Fibroblast of skin of scalp (primary cell): Measurements from ENCODE around the gene RNU6-1.
A peak's percentile ranks its signal among the peaks of the same experiment; 100 is the strongest.

Experiments
- DNase-seq: peaks from one replicate; pipeline ENCODE4 v3.0.0-alpha.2; 2013

The RNU6-1 gene

DNA sequence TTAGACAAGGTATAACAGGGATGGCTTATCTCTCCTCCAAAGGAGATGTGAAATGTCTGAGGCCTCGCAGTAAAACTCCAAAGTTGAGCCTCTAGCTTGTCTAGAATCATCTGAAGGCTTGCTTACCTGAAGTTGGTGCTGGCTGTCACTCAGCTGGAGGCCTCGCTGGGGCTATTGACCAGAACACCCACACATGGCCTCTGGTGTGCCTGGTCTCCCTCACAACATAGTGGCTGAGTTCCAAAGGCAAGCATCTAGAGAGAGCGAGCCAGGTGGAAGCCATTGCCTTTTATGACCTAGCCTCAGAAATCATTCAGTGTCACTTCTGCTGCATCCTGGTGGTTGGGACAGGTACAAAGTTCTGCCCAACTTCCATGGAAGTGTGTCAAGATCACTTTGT lies 17.4 kb upstream of the RNU6-1 start:
- no peak for DNase-seq

DNA sequence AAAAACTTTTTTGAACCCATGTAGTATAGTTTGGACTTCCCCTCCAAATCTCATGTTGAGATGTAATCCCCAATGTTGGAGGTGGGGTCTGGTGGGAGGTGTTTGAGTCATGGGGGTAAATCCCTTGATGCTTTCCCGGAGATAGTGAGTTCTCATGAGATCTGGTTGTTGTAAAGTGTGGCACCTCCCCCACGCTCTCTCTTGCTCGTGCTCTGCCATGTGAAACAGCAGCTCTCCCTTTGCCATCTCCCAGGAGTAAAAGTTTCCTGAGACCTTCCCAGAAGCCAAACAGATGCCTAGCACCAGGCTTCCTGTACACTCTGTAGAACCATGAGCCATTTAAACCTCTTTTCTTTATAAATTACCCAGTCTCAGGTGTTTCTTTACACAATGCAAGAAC lies 16.0 kb upstream of the RNU6-1 start:
- no peak for DNase-seq

DNA sequence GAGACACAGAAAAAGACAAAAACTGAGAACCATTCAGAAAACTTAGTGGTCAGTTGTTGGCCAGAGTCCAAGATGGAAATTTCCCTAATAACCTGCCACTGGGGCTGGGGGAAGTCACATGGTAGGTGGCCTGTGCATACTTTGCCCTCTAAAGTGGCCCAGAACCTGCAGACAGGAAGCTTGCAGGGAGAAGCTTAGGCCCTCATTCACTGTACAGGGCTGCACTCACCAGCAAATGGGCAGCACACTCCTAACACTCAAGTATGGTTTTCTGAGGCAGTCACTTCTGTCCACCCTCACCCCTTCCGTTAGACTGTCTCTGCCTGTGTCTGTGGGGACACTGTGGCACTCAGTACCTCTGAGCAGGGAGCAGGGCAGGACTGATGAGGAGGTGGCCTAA lies 14.5 kb upstream of the RNU6-1 start:
- no peak for DNase-seq

DNA sequence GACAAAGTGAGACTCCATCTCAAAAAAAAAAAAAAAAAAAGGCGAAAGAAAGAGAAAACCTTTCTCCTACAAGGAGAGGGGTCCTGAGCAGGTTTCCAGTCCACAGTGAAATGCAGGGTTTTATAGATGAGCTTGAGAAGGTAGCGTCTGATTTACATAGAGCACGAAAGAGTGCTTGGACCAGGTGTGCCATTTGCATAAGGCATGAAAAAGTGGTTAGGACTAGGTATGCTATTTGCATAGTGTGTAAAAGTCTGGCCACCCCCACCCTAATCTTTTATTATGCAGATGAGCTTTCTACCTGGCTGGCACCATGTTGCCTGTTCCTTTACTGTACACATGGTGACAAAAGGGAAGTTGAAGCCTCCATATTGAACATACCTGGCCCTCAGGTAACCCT lies 13.6 kb upstream of the RNU6-1 start:
- DNase-seq: no peak

DNA sequence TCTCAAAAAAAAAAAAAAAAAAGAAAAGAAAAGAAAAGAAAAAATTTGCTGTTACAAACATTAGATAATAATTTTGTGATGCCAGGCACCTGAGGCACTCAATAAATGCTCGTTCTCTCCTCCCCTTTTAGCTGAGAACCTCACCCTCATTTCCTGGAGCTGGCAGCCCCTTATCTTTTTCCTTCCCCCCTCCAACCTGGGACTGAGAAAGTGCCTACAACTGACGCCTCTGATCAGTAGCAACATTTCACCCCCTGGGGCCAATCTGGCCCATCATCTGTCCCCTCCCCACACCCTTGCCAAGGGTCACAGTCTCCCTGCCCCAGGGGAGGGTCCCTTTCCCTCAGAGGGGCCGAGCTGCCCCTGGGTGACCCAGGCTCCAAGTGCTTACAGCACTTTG lies 12.6 kb upstream of the RNU6-1 start:
- no peak for DNase-seq

DNA sequence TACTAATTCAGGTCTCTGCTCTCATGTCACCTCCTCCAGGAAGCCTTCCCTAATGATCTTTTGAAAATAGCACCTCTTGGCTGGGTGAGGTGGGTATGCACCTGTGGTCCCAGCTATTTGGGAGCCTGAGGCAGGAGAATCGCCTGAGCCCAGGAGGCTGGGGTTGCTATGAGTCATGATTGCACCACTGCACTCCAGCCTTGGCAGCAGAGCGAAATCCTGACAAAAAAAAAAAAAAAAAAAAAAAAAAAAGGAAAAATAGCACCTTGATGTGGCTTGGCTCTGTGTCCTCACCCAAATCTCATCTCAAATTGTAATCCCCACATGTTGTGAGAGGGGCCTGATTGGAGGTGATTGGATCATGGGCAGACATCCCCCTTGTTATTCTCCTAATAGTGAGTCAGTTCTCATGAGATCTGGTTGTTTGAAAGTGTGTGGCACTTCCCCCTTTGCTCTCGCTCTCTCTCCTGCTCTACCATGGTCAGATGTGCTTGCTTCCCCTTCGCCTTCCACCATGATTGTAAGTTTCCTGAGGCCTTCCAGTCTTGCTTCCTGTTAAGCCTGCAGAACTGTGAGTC lies 11.2 kb upstream of the RNU6-1 start:
- no peak for DNase-seq

DNA sequence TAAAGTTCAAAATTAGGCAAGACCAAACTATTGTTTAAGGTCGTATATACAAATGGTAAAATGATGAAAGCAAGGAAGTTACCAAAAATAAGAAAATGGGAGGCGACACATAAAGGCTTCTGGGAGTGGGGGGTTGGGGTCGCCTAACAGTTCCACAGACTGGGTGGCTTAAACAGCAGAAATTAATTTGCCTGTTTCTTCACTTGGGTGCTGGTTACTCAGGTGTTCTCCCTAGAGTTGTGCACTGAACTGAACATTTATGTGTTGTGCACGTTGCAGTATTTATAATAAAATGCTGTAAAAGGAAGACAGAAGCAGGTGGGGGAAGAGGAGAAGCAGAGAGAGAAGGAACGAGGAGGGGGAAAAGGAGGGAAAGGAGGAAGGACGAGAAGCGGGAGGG lies 10.5 kb upstream of the RNU6-1 start:
- no peak for DNase-seq

DNA sequence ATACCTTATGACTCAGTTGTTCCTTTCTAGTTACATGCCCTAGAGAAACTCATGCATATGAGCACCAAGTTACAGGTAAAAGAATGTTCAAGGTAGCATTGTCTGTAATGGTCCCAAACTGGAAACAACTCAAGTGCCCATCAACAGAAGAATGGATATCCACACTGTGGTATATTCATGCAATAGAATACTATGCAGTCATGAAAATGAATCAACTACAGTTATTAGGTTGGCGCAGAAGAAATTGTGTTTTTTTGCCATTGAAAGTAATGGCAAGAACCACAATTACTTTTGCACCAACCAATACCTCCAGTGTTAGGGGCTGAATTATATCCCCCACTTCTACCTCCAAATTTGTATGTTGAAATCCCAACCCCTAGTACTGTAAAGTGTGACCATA lies 9.7 kb upstream of the RNU6-1 start:
- no peak for DNase-seq

DNA sequence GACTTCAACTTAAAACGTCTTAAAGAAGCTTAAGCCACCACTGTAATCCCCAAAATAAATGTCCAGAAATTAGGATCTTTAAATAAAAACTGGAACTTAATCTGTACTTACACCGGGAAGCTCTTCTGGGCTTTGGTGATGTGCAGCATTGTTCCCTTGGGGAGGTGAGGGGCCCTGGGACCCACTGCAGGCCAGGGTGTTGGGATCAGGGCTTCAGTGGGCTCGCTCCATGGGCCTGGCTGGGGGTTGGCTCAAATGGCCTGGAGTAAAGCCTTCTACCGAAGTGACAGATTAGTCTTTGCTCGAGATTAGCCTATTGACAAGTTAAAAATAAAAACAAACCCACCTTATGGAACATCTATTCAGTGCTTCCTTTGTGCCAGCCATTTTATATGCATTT lies 6.1 kb upstream of the RNU6-1 start:
- no peak for DNase-seq

DNA sequence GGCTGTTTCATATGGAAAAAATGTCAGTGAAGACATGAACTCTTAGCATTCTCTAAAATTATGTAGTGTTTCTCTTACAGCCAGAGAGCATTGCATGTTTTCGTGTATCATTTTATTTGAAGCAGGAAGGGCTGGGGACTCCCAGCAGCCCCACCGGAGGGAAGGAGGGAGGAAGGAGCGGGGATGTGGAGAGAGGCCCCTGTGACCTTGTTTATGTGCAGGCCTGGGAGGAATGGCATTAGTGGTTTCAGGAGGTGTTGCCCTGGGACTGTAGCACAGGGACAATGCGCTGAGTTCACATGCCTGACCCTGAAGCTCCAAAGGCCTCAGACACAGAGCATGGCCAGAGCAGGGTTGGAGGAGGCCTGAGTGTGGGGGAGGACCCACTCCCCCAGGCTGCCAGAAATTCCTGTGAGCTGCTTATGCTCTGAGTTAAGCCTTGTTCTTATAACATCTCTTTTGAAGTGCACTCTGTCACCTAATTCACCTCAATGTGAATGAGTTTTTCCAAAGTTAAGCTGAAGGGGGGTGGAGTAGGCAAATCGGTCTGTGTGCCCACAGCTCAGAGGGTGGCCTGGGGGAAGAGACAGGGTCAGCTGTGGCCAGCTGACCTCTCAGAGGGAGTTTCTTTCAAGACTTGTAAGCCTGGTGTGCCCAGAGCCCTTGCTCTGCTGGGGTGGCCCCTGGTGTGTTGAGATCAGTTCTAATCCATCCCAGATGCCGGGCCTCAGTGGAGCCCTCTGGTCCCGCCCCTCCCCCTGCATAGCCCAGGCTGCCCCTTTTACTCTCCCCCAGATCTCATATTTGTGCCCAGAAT lies 3.9 kb upstream of the RNU6-1 start:
- peak; percentile 18 for DNase-seq

DNA sequence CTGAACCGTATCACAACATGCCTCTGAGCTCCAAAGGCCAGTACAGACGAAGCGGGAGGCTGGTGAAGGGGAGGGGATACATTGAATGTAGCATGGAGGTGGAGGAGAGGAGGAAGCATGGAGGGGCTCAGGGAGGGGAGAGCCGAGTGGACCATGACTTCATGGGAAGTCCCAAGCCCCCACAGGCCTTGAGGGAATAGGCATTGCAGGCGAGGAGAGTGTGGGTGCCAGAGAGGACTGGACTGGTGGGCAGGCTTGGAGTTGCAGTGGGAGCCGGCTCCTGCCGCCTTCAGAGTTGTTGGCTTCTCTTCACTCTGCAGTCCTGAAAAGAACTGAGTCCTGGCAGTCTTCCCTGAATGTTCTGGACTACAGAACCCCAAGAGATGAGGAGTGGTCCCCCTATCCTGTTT lies 3.3 kb upstream of the RNU6-1 start:
- no peak for DNase-seq

DNA sequence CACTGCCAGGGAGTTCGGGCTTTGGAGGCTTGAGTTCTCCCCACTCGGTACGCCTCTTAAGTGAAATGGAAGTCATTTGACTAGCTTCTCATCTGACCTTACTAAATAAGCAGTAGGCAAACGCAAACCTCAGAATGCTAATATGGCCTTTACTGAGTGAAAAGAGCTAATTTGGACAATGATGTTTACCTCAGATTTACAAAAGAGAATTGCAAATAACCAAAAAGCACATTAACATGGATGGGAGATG lies 1.6 kb upstream of the RNU6-1 start:
- no peak for DNase-seq

DNA sequence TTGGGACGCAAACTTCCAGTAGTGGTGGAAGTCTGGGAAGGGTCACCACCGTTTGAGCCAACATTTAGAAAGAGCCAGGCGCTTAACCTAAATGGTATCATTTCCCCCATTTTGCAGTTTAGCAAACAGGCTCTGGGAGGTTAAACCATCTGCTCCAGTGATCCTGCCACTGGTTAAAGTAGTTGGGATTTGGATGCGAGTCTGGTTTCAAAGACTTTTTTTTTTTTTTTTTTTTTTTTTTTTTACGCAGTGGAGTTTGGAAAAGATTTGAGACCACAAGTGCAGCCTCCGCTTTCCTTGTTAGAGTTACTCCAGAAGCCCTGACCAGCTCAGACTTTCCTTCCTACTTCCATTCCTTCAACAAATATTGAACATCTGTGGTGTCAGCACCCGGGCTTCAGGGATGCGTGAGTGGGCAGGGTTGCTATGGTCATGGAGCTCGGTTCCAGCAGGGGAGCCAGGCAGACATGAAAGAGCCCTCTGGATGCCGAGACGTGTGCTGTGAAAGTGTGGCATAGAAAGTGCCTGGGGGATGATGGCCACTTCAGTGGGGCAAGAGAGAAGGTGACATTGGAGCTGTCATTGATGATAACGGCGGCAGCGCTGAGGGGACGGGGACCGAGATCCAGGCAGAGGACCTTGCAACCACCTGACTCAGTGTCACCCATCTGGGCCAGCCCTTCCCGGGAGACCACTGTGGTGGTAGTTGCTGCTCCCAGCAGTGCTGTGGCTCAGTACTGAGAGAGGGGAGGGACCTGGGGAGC lies 1.1 kb upstream of the RNU6-1 start:
- peak; percentile 33 for DNase-seq

DNA sequence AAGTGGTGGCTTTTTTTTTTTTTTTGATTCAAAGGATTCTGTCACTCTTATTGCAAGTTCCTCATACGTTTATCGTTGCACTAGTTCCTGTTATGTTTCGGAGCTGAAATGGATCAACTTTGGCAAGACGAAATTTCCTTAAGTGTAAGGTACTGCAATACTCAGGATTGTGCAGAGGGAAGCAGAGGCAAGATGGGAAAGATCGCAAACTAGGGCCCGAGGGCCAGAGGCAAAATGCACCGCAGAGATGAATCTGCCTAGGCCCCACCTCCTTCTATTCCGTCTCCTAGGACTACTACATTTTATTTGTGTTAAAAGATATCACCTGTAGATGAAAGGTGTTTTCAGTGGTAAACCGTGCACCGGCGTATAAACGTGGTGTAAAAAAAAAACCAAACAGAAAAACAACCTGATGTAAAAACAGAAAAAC lies 331 bp downstream of the RNU6-1 start:
- peak; percentile 49 for DNase-seq

DNA sequence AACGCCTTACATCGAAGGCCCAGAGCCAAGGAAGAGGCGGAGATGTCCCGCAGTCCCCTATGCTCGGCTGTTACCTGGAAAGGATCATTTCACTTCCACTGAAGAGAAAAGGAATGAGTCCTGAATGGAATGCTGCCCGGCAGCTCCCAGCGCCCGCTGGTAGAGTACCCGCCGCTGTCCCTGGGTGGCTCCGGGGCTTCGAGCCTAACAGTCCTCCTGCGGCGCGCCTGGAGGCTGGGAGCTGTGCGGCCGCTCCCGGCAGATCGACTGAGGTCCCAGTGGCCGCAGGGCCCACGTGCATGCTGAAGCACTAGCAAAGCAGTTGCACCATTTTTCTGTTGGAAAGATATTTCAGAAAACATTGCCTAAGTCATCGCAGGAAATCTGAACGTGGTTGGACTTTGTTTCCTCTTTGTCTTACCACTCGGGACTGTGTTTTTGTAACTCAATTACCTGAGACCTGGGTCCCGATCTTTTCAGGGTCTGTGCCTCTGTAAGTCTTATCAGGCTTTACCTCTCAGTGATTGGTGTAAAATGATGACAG lies 984 bp downstream of the RNU6-1 start:
- peak; percentile 36 for DNase-seq

DNA sequence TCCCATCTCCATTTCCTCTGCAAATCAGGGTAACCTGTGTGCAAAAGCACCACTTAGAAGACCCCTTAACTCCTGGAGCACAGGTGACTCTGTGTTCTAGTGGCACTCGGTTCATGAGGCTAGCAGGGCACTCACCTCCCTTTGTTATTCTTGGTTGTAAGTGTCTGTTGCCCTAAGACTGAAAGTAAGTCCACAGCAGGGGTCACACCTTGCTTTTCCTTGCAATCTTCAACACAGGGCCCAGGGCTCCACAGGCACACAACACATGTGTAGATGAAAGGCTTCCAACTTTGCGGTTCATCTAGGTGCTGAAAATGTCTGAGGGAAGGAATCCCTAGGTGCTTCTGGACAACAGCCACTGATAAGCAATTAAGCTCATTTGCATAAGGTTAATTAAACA lies 2.9 kb downstream of the RNU6-1 start:
- DNase-seq: no peak

DNA sequence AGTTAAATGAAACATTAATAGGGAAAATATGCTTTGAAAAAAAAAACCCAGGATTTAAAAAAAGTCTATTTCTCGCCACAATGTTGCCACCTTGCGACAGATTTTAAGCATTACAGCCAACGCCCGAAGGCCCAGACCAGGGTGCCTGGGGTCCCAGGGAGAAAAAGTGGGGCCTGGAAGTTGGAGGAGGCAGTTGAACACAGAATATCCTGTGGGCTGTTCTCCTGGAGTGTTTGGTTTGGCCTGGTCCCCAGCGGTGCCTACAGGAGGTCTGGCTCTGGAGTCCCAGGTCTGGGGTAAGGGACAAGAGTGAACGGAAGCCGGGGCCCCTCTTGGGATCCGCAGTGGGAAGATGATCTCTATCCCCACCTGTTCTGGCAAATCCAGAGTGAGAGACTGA lies 3.4 kb downstream of the RNU6-1 start:
- peak; percentile 42 for DNase-seq

DNA sequence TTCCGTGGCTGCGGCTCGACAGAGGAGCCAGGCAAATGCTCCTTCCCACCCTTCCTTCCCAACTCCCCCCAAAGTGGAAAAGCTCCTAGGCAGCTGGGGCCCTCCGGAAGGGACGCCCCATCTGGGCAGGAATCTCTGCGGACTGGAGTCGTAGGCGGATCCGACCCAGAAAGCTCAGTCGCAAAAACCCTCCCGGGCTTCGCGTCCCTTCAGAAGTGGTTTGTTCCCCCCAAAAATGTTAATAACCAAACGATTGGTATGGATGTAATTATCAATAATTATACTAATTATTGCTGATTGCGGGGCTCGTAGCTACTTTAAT lies 3.8 kb downstream of the RNU6-1 start:
- no peak for DNase-seq

DNA sequence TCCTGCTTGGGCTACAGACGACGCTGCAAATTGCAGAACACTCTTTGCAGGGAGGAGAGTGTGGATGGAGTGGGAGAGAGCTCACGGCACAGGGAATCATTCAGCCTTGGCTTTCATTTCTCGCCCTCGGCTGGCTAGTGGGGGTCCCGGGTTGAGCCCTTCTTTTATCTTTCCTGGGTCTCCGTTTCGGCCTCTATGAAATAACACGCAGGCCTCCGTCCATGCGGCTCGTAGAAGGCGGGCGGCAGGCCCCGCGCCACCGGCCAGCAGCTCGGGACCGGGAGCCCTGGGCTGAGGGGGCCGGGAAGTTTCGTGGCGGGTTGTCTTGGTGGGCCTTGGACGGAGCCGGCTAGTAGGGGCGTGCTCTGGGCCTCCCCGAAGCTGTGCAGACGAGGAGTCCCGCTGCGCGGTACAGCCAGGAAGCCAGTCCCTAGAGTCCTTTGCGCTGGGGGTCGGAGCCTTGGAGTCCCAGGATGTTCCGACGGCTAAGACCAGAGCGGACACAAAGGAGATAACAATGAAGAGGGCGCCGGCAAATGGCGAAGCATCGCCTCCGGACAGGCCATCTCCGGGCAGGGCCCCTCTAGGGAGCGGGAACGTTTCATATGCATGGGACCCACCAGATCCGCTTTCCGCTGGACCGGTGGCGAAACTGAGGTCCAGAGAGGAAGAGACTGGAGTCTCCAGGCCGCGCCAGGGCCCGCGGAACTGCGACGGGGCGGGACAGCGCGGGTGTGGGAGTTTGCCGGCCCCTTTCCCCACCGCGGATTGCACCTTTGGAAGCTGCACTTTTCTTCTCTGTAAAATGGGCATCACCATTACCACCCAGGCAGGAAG lies 4.3 kb downstream of the RNU6-1 start:
- DNase-seq: no peak

DNA sequence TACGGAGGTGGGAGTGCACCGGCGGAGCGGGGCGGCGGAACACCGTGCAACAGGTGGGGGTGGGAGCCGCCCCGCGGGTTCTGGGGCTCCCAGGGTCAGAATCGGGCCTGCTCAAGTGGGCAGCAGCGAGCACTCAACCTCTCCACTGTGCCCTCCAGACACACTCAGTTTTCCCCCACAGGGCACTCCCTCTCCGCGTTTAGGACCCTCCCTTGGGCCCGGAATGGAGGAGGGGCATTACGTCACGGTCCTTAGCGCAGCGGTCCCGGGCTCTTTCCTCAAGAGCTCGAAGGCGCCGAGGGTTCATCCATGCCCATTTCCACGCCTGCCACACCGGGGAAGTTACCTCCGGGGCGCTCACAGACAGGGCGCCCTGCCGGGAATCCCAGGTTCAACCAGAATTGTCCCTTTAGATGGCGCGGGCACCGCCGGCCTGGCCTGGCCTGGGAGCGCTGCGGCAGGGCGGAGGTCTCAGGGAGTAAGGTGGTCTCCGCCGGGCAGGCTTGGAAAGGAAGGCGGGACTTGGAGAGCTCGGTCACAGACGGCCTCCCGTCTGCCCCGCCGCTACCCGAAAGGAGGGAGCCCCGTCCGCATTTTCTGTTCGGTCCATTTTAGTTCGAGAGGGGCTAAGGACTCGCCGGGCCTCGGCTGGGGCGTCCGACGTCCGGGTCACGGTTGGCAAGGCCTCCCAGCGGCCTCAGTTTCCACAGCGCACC lies 5.1 kb downstream of the RNU6-1 start:
- DNase-seq: no peak

DNA sequence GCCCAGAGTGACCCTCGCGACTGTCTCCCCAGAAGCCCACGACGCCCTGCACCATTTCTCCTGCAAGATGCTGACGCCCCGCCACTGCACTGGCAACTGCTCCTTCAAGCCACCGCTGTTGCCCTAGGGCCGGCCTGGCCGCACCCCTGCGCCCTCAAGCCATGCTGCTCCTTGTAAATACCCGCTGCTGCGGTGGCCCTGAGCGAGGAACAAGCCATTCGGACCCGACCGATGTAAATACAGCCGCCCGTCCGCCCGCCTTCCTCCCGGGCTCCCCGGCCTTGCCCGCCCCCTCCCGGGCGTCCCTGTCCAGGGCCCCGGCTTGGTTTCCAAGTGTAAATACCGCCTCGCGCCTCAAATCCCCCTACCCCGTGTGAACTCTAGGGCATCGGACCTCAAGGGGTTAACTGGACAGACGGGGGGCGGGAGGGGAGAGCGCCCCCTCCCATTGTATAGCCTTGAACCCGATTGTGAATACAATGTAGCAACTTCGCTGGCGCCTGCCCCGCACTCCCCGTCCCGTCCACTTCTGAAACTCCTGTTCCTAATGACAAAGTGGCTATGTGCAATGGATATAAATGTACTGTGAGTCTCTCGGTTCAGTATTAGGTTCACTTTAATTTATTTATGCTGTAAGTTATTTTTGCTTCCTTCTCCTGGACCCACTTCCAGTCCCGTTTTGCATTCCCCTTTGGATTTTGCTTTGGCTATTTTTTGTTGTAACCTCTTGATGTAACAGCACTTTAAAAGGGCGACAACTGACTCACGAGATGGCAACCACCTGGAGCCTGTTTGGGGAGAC lies 5.9 kb downstream of the RNU6-1 start:
- DNase-seq: peak; percentile 43
